Measurements from ENCODE around the gene NACC2. TPM values are rescaled to one million over a fixed set of nuclear protein-coding genes. Genes with fewer than 3 reads are reported as not detected.

Gene NACC2
- total and polyA plus RNA-seq, 10 donors = 2.1 to 34.9 (median 23.7) TPM

GRCh38 chr9:135989722-135990467 lies 105.2 kb downstream of the NACC2 start:
- no peak for TF ChIP-seq CTCF (IDR thresholded peaks at IDR 0.05 in 8 of 11, conservative IDR thresholded peaks at IDR 0.05 in 3 of 11)
- TF ChIP-seq POLR2AphosphoS5 (IDR thresholded peaks at IDR 0.05) = peak in 2 of 3 donors; percentile 40 to 61
- no peak for TF ChIP-seq POLR2A (IDR thresholded peaks at IDR 0.05)
- H3K9me3 ChIP-seq = no peaks in the 10 kb centered on the region
- intact Hi-C loops (cut with DNase I; ENCODE audit: low total_unique reads) = no loop called here
- WGBS, 5 donors = 10 to 39% (median 26%) methylated on average over 12 to 36 of the region's 36 CpGs
- H3K4me1 ChIP-seq = peaks cover 33 to 75% (median 54%) of the 10 kb centered on the region in 6 donors
- H3K4me3 ChIP-seq = peak overlapping the region in 4 of 8 donors; percentile 6 to 53 (median 14)
- H3K27me3 ChIP-seq (replicated peaks in 1 of 7) = peaks cover 0 to 42% (median 0%) of the 10 kb centered on the region in 7 donors
- DNase-seq = peak; percentile 87
- no peaks in the 10 kb centered on the region for H3K36me3 ChIP-seq
- H3K27ac ChIP-seq = peak overlapping the region in 7 of 8 donors; percentile 41 to 94 (median 71)

- no peak overlapping the region for H3K27ac ChIP-seq
These were observed 105.9 kb downstream of the NACC2 start for GRCh38 chr9:135989157-135989556.

GRCh38 chr9:135988493-135988892 lies 106.6 kb downstream of the NACC2 start:
- no peaks in the 10 kb centered on the region for H3K36me3 ChIP-seq
- intact Hi-C loops (cut with DNase I; ENCODE audit: low total_unique reads) = no loop called here
- DNase-seq = no peak
- peaks cover 0 to 52% (median 0%) of the 10 kb centered on the region in 7 donors for H3K27me3 ChIP-seq (replicated peaks in 1 of 7)
- 85 to 95% (median 94%) methylated on average over 14 to 17 of the region's 17 CpGs for WGBS, 5 donors
- no peak overlapping the region for H3K4me3 ChIP-seq
- H3K9me3 ChIP-seq = no peaks in the 10 kb centered on the region
- TF ChIP-seq POLR2AphosphoS5 (IDR thresholded peaks at IDR 0.05) = no peak
- TF ChIP-seq CTCF (IDR thresholded peaks at IDR 0.05 in 8 of 11, conservative IDR thresholded peaks at IDR 0.05 in 3 of 11) = no peak
- no peak for TF ChIP-seq POLR2A (IDR thresholded peaks at IDR 0.05)
- no peak overlapping the region for H3K27ac ChIP-seq
- peaks cover 29 to 67% (median 41%) of the 10 kb centered on the region in 6 donors for H3K4me1 ChIP-seq

More at GRCh38 chr9:135989157-135989556, 105.9 kb downstream of the NACC2 start:
- intact Hi-C loops (cut with DNase I; ENCODE audit: low total_unique reads) = no loop called here
- DNase-seq = no peak
- Histone ChIP-seq H3K9me3 (no peaks in the 10 kb centered on the region), H3K4me1 (peaks cover 31 to 74% (median 47%) of the 10 kb centered on the region in 6 donors), H3K4me3 (no peak overlapping the region), H3K36me3 (no peaks in the 10 kb centered on the region), H3K27me3 (replicated peaks in 1 of 7) (peaks cover 0 to 49% (median 0%) of the 10 kb centered on the region in 7 donors)
- WGBS, 5 donors = 83 to 100% (median 88%) methylated on average over 2 to 8 of the region's 8 CpGs; no CpG with 5 or more reads in 1 of the 5 donors
- TF ChIP-seq CTCF (IDR thresholded peaks at IDR 0.05 in 8 of 11, conservative IDR thresholded peaks at IDR 0.05 in 3 of 11) (no peak), POLR2AphosphoS5 (IDR thresholded peaks at IDR 0.05) (no peak), POLR2A (IDR thresholded peaks at IDR 0.05) (no peak)

GRCh38 chr9:135987838-135988404 lies 107.2 kb downstream of the NACC2 start:
- Histone ChIP-seq H3K9me3 (no peaks in the 10 kb centered on the region), H3K27me3 (replicated peaks in 1 of 7) (peaks cover 0 to 52% (median 0%) of the 10 kb centered on the region in 7 donors), H3K27ac (no peak overlapping the region), H3K36me3 (no peaks in the 10 kb centered on the region), H3K4me3 (no peak overlapping the region), H3K4me1 (peaks cover 23 to 61% (median 35%) of the 10 kb centered on the region in 6 donors)
- WGBS, 5 donors = 76 to 94% (median 91%) methylated on average over 4 to 16 of the region's 16 CpGs
- DNase-seq = no peak
- TF ChIP-seq POLR2AphosphoS5 (IDR thresholded peaks at IDR 0.05) (no peak), CTCF (IDR thresholded peaks at IDR 0.05 in 8 of 11, conservative IDR thresholded peaks at IDR 0.05 in 3 of 11) (no peak), POLR2A (IDR thresholded peaks at IDR 0.05) (no peak)
- intact Hi-C loops (cut with DNase I; ENCODE audit: low total_unique reads) = no loop called here
